Mammary epithelial cell (primary cell): Measurements from ENCODE around the gene AJAP1.

Experiments
- EZH2 ChIP-seq: IDR thresholded peaks from 2 replicates; pipeline ENCODE4 v1.6.1; 2012; ENCODE audit warnings: low read length, inconsistent platforms, borderline replicate concordance
- TF ChIP-seq, protein P1 (sequence below), 2 donors: IDR thresholded peaks in 1 of 2; conservative IDR thresholded peaks in 1 of 2; 2 replicates each; pipeline ENCODE4 v1.5.1; 2011 to 2012; ENCODE audit warnings: inconsistent platforms in 2 of 2, low read length in 2 of 2, mild to moderate bottlenecking in 2 of 2, control low read depth in 1 of 2, low read depth in 1 of 2; ENCODE audit not compliant: insufficient read depth in 1 of 2; ENCODE audit errors: extremely low read depth in 1 of 2

DNA sequence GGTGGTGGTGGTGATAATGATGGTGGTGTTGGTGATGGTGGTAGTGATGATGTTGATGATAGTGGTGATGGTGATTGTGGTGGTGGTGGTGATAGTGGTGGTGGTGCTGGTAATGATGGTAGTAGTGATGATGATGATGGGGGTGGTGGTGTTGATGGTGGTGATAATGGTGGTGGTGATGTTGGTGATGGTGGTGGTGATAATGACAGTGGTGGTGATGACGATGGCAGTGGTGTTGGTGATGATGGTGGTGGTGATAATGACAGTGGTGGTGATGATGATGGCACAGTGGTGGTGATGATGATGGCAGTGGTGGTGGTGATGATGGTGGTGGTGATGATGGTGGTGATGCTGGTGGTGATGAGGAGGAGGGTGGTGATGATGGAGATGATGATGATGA, 7.0 kb upstream of the AJAP1 start:
- TF ChIP-seq, protein P1, sequence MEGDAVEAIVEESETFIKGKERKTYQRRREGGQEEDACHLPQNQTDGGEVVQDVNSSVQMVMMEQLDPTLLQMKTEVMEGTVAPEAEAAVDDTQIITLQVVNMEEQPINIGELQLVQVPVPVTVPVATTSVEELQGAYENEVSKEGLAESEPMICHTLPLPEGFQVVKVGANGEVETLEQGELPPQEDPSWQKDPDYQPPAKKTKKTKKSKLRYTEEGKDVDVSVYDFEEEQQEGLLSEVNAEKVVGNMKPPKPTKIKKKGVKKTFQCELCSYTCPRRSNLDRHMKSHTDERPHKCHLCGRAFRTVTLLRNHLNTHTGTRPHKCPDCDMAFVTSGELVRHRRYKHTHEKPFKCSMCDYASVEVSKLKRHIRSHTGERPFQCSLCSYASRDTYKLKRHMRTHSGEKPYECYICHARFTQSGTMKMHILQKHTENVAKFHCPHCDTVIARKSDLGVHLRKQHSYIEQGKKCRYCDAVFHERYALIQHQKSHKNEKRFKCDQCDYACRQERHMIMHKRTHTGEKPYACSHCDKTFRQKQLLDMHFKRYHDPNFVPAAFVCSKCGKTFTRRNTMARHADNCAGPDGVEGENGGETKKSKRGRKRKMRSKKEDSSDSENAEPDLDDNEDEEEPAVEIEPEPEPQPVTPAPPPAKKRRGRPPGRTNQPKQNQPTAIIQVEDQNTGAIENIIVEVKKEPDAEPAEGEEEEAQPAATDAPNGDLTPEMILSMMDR (conservative IDR thresholded peaks at IDR 0.05 in 1 of 2, IDR thresholded peaks at IDR 0.05 in 1 of 2; ENCODE audit: extremely low read depth in 1 of 2, insufficient read depth in 1 of 2, low read depth in 1 of 2, low read length in 2 of 2), result no peak
- no peak for TF ChIP-seq EZH2
